Regular cardiac myocyte (primary cell): Measurements from ENCODE around the gene HTR3A. TPM values are rescaled to one million over a fixed set of nuclear protein-coding genes. Genes with fewer than 3 reads are reported as not detected.

Source experiments
- total RNA-seq: library from RNA; depleted of rRNA; stranded (reverse); fragments of >200 nt; gene quantifications from 2 replicates; pipeline ENCODE4 v1.2.3, GENCODE V29; 2014

HTR3A gene
- total RNA-seq: not detected in 2 replicates

DNA sequence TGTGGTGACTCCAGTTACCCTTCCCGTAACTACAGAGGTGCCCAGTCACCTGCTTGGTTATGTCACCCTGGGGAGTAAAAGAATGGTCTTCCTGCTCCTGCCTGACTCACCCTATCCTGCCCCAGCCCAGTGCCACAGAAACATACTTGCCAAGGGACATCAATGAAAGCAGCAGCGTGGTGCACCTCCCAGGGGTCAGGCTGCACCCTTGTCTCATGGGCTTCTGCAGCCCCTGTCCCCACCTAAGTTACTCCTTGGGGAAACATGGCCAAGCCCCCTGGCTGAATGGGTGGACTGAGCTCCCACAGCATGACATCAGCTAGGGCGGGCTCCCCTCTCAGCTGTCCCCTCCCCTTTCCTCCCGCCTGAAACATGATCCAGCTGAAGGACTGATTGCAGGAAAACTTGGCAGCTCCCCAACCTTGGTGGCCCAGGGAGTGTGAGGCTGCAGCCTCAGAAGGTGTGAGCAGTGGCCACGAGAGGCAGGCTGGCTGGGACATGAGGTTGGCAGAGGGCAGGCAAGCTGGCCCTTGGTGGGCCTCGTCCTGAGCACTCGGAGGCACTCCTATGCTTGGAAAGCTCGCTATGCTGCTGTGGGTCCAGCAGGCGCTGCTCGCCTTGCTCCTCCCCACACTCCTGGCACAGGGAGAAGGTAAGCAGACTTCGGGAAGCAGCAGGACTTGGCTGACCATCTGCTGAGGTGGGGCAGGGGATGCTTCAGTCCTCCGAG, at the start of gene HTR3A:
TSS of gene HTR3A (plus strand) at position 368 of the 730 bp plus-strand sequence. CDS start at position 586, 218 bp downstream.

Other genes starting within 250 kb of the HTR3A start
- gene ZW10, start 201.4 kb upstream of the HTR3A start, total RNA-seq: 24.0 and 29.1 TPM in 2 replicates
- not detected in 2 replicates for gene CLDN25, start 195.3 kb upstream of the HTR3A start, total RNA-seq
- gene USP28, start 99.5 kb upstream of the HTR3A start, total RNA-seq: 29.1 and 33.0 TPM in 2 replicates
- not detected in 2 replicates for gene HTR3B, start 70.3 kb upstream of the HTR3A start, total RNA-seq
- gene ZBTB16, start 84.6 kb downstream of the HTR3A start, total RNA-seq: under 0.01 TPM in 1 of 2 replicates, not detected in the other